Measurements from ENCODE around the gene ECI2. TPM values are rescaled to one million over a fixed set of nuclear protein-coding genes. Genes with fewer than 3 reads are reported as not detected.

Gene ECI2
- total RNA-seq, 2 donors from 2014 or later: 71.1 to 97.2 TPM

DNA sequence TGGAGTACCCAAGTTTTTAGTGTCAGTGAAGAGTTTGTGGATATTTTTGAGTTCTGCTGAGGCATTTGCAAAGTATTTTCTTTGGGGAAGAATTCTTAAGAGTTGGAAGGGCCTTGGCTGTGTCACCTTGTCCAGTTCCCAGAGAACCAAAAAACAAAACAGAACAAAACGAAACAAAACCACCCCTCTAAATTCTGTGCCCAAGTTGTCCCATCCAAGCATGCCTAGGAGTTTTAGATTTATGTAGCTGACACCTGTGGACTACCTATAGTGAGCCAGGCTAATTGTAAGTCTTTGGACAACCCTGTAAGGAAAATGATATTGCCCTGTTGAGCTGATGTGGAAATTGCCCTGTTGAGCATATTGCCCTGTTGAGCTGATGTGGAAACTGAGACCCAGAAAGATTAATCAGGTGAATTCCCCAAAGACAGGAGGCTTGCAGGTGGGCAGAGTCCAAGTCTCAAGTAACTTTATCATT is 1.0 kb upstream of the ECI2 start:
- H3K27ac ChIP-seq: peak overlapping the region; percentile 95
- H3K27me3 ChIP-seq: no peaks in the 10 kb centered on the region
- peak overlapping the region; percentile 74 to 81 for H3K4me3 ChIP-seq
- H3K9me3 ChIP-seq: no peaks in the 10 kb centered on the region
- no peak for DNase-seq (ENCODE audit: low spot score)
- TF ChIP-seq, protein P1, sequence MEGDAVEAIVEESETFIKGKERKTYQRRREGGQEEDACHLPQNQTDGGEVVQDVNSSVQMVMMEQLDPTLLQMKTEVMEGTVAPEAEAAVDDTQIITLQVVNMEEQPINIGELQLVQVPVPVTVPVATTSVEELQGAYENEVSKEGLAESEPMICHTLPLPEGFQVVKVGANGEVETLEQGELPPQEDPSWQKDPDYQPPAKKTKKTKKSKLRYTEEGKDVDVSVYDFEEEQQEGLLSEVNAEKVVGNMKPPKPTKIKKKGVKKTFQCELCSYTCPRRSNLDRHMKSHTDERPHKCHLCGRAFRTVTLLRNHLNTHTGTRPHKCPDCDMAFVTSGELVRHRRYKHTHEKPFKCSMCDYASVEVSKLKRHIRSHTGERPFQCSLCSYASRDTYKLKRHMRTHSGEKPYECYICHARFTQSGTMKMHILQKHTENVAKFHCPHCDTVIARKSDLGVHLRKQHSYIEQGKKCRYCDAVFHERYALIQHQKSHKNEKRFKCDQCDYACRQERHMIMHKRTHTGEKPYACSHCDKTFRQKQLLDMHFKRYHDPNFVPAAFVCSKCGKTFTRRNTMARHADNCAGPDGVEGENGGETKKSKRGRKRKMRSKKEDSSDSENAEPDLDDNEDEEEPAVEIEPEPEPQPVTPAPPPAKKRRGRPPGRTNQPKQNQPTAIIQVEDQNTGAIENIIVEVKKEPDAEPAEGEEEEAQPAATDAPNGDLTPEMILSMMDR (IDR thresholded peaks at IDR 0.05): no peak
- H3K4me1 ChIP-seq: peaks cover 0 to 18% of the 10 kb centered on the region in 2 donors
- H3K36me3 ChIP-seq: peaks cover 7% of the 10 kb centered on the region

DNA sequence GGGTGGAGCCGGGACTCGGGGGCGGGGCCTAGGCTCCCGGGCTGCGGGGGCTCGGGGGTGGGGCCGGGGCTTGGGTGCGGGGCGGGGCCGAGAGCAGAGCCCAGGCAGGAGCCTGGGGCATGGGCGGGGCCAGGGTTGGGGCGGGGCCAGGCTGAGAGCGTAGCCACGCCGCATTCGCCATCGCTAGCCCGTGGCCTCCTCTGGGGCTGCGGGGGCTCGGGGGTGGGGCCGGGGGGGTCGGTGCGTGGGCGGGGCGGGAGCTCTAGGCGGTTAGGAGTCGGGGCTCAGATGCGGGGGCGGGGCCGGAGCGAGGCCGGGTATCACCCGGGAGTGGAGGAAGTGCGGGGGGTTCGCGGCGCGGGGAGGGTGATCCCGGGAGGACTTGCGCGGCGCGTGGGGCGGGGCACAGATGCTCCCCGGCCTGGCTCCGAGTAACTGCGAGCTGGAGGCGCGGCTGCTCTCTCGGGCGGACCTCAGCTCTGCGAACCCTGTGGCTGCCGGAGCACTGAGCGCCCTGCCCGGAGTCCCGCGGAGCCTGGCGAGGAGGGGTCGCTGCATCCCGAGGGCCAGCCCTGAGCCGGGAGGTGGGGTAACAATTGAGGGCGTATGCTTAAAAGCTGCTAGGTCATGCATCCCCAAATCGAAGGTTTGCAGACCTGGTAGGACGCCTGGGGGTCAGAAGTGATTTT is 434 bp upstream of the ECI2 start:
- peak overlapping the region; percentile 95 for H3K27ac ChIP-seq
- no peaks in the 10 kb centered on the region for H3K27me3 ChIP-seq
- H3K4me1 ChIP-seq: peaks cover 0 to 18% of the 10 kb centered on the region in 2 donors
- H3K9me3 ChIP-seq: no peaks in the 10 kb centered on the region
- DNase-seq (ENCODE audit: low spot score): peak; percentile 94
- TF ChIP-seq, protein P1 (IDR thresholded peaks at IDR 0.05): no peak
- peak overlapping the region; percentile 74 to 81 for H3K4me3 ChIP-seq
- peaks cover 7% of the 10 kb centered on the region for H3K36me3 ChIP-seq

- no peaks in the 10 kb centered on the region for H3K9me3 ChIP-seq
- H3K4me1 ChIP-seq: peaks cover 0 to 18% of the 10 kb centered on the region in 2 donors
- H3K27me3 ChIP-seq: no peaks in the 10 kb centered on the region
- H3K36me3 ChIP-seq: peaks cover 24% of the 10 kb centered on the region
- DNase-seq (ENCODE audit: low spot score): no peak
- H3K4me3 ChIP-seq: peak overlapping the region; percentile 74 to 81
- peak overlapping the region; percentile 95 for H3K27ac ChIP-seq
- TF ChIP-seq, protein P1 (IDR thresholded peaks at IDR 0.05): no peak
Measured at GRCh38 chr6:4133941-4134838, 1.2 kb downstream of the ECI2 start.

DNA sequence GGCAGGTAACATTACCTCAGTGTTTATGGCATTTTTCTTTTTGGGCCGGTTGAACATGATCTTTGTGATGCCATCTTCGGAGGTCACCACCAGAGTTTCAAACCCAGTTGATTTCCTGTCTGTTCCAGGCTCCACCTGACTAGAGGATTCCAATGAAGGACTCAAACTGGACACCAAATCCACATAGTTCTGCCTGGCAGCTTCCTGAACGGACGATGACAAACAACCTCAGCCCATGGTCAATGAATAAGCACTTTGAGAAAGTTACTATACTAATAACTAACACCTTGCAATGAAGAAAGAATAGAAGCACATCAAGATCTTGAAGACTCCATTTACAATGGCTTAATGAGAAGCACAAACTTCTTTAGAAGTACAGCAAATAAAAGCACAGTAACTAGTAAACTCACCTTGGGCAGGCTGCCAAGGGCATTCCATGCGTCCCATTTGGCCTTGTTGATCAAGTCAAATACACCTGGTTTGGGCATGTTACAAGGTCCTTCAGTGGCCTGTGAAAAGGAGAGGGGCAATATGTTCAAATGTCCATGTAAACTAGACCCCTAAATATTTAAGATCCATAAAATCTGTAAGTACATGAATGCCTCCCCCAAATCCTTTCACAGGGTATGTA is 4.9 kb downstream of the ECI2 start:
- peaks cover 0 to 11% of the 10 kb centered on the region in 2 donors for H3K4me1 ChIP-seq
- no peak overlapping the region for H3K27ac ChIP-seq
- H3K4me3 ChIP-seq: no peak overlapping the region
- no peaks in the 10 kb centered on the region for H3K9me3 ChIP-seq
- TF ChIP-seq, protein P1 (IDR thresholded peaks at IDR 0.05): no peak
- H3K27me3 ChIP-seq: no peaks in the 10 kb centered on the region
- DNase-seq (ENCODE audit: low spot score): no peak
- peaks cover 59% of the 10 kb centered on the region for H3K36me3 ChIP-seq

DNA sequence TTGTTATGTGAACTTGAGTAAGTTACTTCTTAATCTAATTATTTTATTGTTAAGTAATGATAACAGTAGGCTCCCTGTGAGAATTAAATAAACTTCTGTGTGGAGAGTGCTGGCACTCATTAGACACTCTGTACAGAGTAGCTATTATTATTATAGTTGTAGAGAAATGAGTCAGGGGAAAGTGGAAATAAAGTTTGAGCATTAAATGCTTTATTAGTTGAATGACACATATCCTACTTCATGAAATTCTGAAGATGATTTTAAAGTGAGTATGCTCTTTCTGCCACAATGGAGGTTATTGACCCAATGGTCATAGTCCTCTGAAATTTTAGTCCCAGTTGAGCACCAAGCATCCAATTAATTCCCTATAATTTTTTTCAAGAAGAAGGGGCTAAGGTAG is 5.9 kb downstream of the ECI2 start:
- TF ChIP-seq, protein P1 (IDR thresholded peaks at IDR 0.05): no peak
- Histone ChIP-seq H3K4me1 (peaks cover 0 to 11% of the 10 kb centered on the region in 2 donors), H3K4me3 (no peak overlapping the region), H3K9me3 (no peaks in the 10 kb centered on the region), H3K36me3 (peaks cover 68% of the 10 kb centered on the region), H3K27me3 (no peaks in the 10 kb centered on the region), H3K27ac (no peak overlapping the region)
- DNase-seq (ENCODE audit: low spot score): no peak
